ENCODE results near the gene NOTCH3.

Gene NOTCH3

DNA sequence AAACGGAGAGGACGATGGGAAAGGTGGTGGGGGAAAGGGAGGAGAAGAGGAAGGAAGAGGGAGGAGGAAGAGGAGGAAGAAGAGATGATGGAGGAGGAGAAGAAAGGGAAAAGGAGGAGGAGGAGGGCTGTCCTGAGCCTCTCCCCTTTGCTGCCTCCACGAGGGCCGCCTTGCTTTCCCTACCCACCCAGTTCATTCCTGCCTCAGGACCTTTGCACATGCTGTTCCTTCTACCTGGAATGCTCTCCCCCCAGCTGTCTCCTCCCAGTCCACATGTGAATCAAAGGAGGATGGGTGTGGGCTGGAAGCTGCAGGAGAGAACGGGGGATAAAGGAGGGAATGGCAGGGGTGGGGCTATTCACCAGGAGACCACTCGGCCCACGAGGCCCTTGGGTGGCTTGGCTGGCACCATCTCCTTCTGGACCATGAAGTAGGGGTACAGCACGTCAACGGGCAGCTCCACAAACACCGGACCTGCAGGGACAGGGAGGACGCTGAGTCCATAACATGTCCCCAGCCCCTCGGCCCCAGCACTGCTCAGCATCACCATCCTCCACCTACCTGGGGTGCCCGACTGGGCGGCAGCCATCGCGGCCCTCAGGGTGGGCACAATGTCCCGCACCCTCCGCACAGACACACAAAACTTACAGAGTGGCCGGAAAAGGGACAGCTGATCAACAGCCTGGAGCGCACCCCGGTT, 78.3 kb downstream of the NOTCH3 start:
- no peak for DNase-seq

GRCh38 chr19:15120135-15121026, 80.4 kb downstream of the NOTCH3 start:
- no peak for DNase-seq

GRCh38 chr19:15118789-15119494, 81.9 kb downstream of the NOTCH3 start:
- DNase-seq = no peak

DNA sequence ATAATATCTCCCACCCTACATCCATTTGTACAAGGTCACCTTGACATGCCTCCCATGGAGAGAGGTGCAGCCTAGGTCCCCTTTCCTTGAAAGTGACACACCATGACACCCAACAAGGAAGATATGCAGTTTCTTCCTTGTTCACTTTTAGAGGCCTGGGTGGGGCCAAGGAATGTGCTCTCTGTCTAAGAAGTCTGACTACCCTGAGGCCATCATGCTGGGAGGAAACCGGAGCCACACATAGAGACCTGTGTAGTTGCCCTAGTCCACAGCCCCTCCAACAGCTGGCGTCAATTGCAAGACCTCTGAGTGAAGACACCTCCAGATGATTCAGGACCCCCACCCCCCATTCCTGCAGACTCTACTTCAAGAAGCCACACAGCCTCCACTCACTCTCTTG, 82.5 kb downstream of the NOTCH3 start:
- DNase-seq = no peak

DNA sequence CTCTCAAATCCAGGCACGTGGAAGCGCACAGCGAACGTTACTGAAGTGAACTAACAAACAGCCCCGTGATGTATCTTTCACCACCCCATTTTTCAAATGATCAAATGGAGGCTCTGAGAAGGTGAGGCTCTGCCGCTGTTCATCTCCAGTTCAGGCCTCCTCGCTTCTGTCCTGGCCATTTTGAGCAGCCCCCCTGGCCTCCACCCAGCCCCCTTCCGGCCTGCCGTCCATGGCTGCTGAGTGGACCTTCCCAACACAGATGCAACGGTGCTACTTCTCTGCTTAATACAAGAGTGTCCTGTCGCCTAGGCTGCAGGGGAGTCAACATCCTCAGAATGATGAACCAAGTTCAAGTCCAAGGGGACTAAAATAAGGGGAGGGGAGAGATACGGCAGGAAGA, 83.9 kb downstream of the NOTCH3 start:
- no peak for DNase-seq

GRCh38 chr19:15115762-15116615, 84.8 kb downstream of the NOTCH3 start:
- no peak for DNase-seq

DNA sequence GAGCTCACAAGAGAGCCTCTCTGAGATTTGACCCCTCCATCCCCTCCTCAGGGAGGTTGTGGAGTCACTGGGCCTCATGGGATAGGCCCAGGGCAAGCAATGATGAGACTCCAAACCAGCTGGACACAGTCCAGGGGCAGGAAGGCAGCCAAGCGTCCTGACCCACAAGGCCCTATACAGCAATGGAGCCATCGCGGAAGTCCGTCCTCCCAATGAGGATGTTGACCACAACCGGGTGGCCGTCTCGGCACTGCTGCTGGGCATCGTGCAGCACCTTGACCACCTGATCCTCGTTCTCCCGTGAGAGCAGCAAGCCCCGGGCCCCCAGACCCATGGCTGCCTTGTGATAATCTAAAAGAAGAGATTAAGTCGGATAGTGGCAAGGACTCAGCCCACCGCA, 85.7 kb downstream of the NOTCH3 start:
- no peak for DNase-seq

GRCh38 chr19:15114153-15114540, 86.6 kb downstream of the NOTCH3 start:
- no peak for DNase-seq

GRCh38 chr19:15113245-15114152, 87.3 kb downstream of the NOTCH3 start:
- DNase-seq = no peak

DNA sequence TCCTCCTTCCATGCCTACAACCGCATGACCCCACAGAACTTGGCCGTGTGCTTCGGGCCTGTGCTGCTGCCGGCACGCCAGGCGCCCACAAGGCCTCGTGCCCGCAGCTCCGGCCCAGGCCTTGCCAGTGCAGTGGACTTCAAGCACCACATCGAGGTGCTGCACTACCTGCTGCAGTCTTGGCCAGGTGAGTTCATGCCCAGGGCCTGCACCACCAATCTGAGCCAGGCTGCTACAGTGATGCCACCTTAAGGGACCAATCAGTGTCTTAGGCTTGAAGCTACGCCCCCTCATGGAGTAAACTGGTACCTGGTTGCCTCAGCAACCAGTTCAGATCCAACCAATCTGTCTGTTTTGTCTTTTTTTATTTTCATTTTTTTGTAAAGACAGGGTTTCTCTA, 88.4 kb downstream of the NOTCH3 start:
- no peak for DNase-seq

DNA sequence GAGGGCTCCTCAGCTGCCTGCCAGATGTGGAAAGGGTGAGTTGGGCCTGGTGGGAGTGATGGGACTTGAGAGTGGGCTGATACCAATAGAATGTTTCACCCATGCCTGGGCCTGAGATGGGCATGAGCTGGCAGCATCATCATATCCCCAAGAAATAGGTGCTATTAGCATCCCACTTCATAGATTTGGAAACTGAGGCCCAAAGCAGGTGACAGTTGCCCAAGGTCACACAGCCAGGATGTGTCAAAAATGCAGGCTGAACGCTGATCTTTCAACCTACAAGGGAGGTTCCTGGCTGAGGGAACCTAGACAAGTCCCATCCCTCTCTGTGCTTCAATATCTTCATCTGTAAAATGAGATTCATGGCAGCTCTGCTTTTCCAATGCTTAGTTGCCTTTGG, 89.0 kb downstream of the NOTCH3 start:
- DNase-seq = no peak

GRCh38 chr19:15110418-15110815, 90.4 kb downstream of the NOTCH3 start:
- DNase-seq = no peak

GRCh38 chr19:15109768-15110417, 90.9 kb downstream of the NOTCH3 start:
- no peak for DNase-seq
